ENCODE data around the gene PAX6.

Gene PAX6

DNA sequence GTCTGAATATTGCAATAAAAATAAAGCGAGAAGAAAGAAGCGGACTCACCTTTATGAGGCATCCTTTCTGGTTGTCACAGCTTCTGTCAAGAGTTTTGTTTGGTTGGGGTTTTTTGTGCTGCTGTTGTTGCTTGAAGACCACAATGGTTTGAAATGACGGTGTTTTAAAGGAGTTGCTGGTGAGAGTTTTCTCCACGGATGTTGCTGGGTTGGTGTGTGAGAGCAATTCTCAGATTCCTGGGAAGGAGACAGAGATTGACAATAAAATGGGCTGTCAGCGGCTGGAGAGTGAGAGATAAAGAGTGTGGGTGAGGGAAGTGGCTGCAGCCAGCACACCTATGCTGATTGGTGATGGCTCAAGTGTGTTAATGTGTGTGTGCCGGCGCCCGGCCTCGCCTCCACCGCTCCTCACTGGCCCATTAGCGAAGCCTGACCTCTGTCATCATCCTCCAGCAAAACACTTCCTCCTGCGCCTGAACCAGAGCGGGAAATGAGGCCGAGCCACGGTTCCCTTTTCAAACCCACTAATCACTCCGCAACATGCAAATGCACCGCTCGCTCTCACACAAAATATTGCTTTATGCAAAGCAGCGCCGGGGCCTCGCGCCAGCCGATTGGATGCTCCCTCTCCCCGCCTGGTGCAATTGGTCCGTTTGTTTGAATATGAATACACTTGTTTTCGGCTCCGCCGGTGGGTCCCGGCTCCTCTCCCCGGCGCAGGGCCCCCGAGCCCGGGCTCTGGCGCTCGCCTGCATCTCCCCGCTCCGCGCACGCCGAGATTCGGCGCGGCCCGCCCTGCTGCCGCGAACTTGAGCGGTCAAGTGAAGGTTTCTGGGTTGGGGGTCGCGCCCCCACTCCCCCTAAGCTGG, at the start of gene PAX6:
Gene PAX6 (minus strand): TSS at position 544 of the 869 bp plus-strand sequence. CDS start 4,911 bp downstream, outside the sequence.
- DNase-seq: peak; percentile 81 to 95

DNA sequence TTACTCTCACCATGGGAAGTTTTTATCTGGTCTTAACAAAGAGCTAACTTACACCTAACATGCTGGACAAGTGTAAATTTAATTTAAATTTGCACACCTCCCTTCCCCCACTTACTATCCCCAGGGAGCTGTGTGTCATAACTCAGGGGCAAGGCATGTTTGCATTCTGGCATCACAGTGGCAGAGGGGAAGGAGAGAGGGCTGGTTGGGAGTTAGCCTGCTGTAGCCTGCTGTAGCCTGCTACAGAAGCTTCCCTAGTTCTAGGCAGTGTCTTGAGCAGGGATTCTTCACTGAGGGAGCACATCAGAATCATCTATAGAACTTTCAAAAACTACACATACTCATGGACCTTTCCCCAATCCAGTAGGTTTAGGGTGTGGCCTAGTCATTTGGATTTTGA, 49.3 kb upstream of the PAX6 start:
- DNase-seq: no peak

DNA sequence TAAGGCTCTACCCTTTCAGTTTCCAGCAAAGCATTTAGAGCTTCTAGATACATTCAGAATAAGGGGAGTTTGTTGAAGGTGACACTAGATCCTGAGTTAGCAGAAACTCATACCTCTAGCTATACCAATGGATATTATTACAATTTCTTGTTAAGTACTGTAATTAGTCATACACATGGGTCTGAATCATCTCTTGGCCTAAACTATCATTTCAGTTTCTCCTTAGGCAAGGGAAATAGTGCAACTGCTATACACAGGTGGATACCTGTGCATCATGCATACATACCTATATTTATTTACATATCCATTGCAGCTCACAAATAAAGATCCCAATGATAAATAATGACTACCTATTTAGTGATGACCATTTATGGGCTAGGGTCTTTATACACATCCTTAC, 45.1 kb upstream of the PAX6 start:
- DNase-seq: no peak

DNA sequence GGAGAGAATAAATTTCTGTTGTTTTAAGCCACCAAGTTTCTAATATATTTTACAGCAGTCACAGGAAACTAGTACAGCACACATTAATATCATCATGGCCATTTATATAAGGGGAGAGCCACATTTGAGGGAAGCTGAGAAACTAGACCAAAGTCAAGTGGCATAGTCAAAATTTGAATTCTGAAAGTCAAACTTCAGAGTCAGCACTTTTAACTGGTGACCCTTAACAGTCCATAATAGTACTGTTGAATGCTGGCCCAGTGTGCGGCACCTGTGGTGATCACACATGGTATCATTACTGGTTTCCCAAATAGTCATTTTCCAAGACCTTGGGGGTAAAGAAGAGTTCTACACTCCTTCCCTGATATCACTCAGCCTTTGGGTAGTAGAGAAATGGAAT, 44.3 kb upstream of the PAX6 start:
- no peak for DNase-seq

- DNase-seq: no peak
These were observed 39.2 kb upstream of the PAX6 start for GRCh38 chr11:31850365-31850764.

- no peak for DNase-seq
These were observed 36.6 kb upstream of the PAX6 start for GRCh38 chr11:31847761-31848160.

- no peak for DNase-seq
These were observed 34.2 kb upstream of the PAX6 start for GRCh38 chr11:31845331-31845730.

DNA sequence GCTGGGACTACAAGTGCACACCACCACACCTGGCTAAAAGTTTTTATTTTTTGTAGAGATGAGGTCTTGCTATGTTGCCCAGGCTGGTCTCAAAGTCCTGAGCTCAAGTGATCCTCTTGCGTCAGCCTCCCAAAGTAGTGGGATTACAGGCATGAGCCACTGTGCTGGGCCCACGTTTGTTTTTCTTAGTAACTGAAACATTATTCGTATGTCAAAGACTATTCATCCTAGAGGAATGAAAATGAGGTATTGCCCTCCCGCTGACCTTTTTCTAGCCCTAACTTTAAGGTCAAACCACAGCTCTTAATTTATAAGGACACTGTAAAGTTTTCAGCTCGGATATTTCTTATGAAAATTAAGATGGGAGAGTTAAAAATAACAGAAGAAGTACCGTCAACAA, 33.2 kb upstream of the PAX6 start:
- DNase-seq: no peak

GRCh38 chr11:31841435-31841834, 30.3 kb upstream of the PAX6 start:
- DNase-seq: no peak

GRCh38 chr11:31834237-31834636, 23.1 kb upstream of the PAX6 start:
- DNase-seq: no peak

GRCh38 chr11:31830406-31830805, 19.3 kb upstream of the PAX6 start:
- DNase-seq: no peak

DNA sequence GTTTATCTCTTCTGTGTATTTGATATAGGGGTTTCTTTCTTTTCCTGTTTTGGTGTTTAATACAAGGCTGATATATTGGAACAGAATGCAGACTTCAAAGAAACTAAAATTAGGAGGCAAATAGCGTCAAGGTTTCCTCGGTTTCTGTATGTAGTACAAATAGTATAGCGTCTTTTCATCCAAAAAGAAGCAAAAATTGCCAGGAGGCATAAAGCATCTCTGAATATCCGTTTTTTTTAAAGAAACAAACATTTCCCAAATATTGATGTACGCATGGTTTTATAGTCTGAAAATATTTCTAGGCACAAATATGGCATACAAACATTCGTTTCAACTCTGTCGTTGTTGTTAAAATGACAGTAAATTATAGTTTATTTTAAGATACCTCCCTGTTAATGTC, 17.1 kb upstream of the PAX6 start:
- no peak for DNase-seq

DNA sequence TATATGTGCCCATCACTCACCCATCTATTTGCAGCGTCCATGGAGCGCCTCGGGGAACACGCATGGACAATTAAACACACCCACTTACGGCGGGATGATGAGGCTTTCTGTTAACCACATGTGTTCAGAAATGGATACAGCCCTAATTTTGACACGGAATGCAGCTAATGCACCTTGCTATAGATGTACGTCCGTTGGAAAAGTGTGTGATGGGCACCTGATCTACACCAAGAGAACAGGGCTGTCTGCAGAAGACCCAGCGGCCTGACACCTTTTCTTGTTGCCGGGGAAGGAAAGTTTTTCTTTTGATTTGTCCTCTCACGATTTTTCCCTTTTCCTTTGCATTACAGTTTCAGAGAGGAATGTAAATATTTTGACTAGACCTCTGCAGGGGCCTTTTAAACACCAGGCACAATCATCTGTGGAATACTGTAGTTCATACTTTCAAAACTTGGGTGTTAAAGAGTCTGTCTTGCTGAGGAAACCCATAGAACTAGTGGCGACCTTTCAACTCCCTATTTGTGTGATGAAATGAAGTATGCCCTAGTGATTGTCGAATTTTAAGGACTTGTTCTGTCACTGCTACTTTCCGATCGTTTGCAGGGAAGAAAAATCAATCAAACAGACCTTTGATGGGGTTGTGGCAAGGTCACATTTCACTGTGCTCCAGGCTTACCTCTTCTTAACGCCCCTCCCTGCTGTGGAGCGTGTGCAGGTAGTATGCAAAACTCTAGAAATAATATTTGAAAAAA, 16.5 kb upstream of the PAX6 start:
- no peak for DNase-seq

- DNase-seq: no peak
These were observed 15.7 kb upstream of the PAX6 start for GRCh38 chr11:31826536-31827438.

DNA sequence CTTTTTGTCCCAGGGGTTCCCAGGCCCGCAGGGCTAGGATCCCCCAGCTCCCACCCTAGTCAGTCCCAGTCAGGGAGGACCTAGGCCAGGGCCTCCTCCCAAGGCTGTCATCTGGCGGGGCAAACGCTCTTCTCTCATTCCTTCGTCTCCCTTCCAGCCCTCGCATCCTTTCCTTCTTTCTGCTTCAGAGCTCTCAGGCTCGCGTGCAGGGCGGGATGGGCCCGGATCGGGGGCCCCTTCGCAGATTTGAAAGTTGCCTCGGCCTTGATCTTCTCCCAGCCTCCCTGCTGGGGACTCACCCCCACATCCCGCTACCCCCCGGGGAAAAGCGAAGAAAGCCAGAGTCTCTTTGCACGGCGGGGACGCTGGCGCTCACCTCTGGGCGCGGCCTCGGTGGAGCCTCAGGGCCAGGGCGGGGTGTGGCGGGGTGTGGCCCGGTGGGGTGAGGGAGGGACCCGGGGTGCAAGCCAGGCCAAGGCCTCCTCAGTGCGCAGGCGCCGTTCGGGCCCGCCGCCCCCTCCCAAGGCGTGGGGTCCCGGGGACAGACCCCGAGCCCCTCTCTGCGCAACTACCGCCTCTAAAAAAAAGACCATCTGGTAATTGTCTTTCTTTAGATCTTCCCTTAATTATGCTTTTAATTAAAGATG, 14.8 kb upstream of the PAX6 start:
- no peak for DNase-seq

GRCh38 chr11:31824879-31825837, 14.0 kb upstream of the PAX6 start:
- no peak for DNase-seq

DNA sequence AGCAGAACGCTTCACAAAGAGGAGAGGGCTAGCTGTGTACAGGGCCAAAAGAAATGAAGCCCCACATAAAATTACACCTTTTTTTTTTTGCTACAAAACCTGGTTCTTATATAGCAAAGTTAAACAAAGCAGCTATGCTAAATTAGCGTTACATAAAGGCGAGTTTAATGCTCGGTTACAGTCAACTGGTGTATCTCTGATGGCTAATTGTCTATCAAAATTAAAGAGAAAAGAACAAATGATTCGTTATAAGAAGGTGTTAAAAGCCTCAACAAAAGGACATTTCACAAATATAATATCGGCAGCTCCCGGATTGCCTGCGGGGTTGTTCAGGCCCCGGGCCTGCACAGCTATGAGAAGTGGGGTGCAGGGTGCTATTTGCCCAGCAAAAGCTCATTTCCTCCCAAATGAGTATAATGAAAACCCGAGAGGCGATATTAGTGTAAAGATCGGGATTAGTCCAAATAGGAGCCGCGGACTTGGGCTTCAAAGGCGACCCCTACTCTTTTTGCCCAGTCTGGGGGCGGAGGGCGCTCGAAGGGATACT, 13.3 kb upstream of the PAX6 start:
- no peak for DNase-seq

DNA sequence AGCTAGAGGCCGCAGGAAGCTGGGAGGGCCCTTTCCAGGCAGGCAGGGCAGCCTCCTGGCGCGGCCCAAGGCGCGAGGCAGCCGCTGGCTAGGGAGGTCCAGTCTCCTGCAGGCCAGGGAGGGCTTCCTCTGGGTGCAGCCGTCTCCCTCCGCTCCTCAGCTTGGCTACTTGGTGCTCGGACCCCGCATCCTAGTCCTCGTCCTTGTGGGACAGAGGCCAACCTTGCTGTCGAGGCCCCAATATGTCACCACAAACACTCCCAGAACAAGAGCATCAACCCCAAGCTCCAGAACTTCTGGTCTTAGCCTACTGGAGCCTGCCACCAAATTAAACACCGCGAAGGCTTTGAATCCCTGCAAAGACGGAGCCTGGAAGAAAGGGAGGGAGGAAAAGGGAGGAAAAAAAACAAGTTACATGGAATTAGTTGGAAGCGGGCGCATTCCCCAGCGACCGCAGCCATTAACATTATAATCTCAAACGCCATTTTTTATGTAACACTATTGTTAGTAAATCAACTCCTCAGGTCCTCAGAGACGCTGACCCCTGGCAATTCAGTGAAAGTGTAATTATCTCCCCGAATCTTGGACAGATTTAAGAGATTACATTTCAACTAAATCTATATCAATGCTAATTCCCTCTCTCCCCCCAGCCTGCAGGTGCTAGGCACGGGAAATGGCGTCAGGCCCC, 12.7 kb upstream of the PAX6 start:
- no peak for DNase-seq

DNA sequence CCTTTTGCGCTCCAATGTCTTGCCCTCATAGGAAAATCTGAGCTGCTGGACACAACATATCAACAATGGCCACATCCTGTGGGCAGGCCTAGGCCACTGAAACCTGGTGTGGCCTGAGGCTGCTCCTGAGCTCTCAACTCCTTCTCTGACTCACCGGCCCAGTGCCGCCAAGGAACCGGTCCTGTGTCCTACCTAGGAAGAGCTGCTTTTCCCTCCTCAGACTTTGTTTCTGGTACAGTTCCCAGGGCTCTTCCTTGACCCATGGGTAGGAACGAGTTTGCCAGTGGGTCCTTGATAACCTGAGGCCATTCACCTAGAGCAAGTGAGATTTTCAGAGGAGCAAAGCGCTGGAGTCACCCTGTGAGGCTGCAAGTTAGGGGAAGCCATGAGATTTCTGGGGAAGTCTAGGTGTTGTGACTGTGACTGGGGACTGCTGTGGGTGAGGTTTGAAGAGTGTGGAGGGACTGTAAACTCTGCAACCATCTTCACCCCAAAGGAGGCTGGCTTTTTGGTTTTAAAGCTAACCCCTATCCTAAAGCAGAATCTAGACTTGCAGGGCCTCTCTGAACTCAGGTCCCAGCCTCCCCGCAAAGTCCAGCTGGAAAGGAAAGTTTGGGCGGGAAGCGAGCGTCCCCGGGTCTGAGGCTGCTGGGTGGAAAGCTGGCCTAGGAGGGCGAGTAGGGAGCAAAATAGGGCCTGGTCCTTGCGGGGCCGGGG, 12.0 kb upstream of the PAX6 start:
- no peak for DNase-seq
